Measurements from ENCODE around the gene KSR1. TPM values are rescaled to one million over a fixed set of nuclear protein-coding genes. Genes with fewer than 3 reads are reported as not detected.

Gene KSR1
- polyA plus RNA-seq, 1 of the 3 experiments (the other 2 are of a cell fraction), result 7.5 TPM

GRCh38 chr17:27453471-27453870 lies 2.8 kb upstream of the KSR1 start:
- H3K79me2 ChIP-seq (ENCODE audit: insufficient read depth), result no peaks in the 10 kb centered on the region
- no peak overlapping the region for H3K27ac ChIP-seq (ENCODE audit: low read depth in 2 of 2, low read length in 1 of 2)
- H3K4me2 ChIP-seq, result no peak overlapping the region
- H3F3A ChIP-seq (replicated peaks; ENCODE audit: insufficient read depth), result peaks cover 6% of the 10 kb centered on the region
- H3K4me3 ChIP-seq (ENCODE audit: low read depth in 2 of 2, low read length in 1 of 2), result no peak overlapping the region
- ChIA-PET CTCF (interaction anchor here (1.0 to 10.9 kb wide), 6 partner anchors 11 to 217 kb away, joined by 3 to 222 read pairs (median 4); no protein-coding TSS in a partner anchor), POLR2A (interaction anchor here (0.9 kb wide), 1 partner anchor 48 kb away, joined by 3 read pairs; no protein-coding TSS in a partner anchor)
- no CpG with 5 or more reads among the region's 2 CpGs for WGBS (ENCODE audit: low lambda C conversion rate)
- H3K4me1 ChIP-seq (ENCODE audit: control insufficient read depth in 1 of 2, insufficient read depth in 2 of 2, low read depth in 1 of 2, low read length in 1 of 2), result peaks cover 8 to 20% of the 10 kb centered on the region in 2 experiments
- H3K9ac ChIP-seq, result no peak overlapping the region
- TF ChIP-seq TCF12 (IDR thresholded peaks at IDR 0.05), result no peak
- no peak for TF ChIP-seq FOXJ3 (CRISPR knock-in tag; IDR thresholded peaks at IDR 0.05)
- no peak for TF ChIP-seq TAF1 (IDR thresholded peaks at IDR 0.05; ENCODE audit: borderline replicate concordance, low read depth, low read length)
- no peak for TF ChIP-seq USF1 (IDR thresholded peaks at IDR 0.05; ENCODE audit: borderline replicate concordance, low read depth)
- no peak for TF ChIP-seq REST (IDR thresholded peaks at IDR 0.05; ENCODE audit: low read depth, low read length)
- TF ChIP-seq SMC3 (IDR thresholded peaks at IDR 0.05; ENCODE audit: low read depth, low read length), result no peak
- TF ChIP-seq ZBTB33 (IDR thresholded peaks at IDR 0.05; ENCODE audit: borderline replicate concordance, low read depth), result no peak
- TF ChIP-seq RXRA (IDR thresholded peaks at IDR 0.05; ENCODE audit: borderline replicate concordance, low read depth), result no peak
- no peak for TF ChIP-seq GABPA (IDR thresholded peaks at IDR 0.05; ENCODE audit: low read depth)
- TF ChIP-seq PBX3 (IDR thresholded peaks at IDR 0.05), result no peak
- TF ChIP-seq NRF1 (IDR thresholded peaks at IDR 0.05; ENCODE audit: low read depth, low read length), result no peak
- TF ChIP-seq IRF3 (IDR thresholded peaks at IDR 0.05; ENCODE audit: low read depth, low read length), result no peak
- TF ChIP-seq SIN3A (IDR thresholded peaks at IDR 0.05; ENCODE audit: borderline replicate concordance, low read depth, low read length), result no peak
- no peak for TF ChIP-seq MEF2A (IDR thresholded peaks at IDR 0.05; ENCODE audit: borderline replicate concordance, low read depth)
- TF ChIP-seq RAD21 (IDR thresholded peaks at IDR 0.05; ENCODE audit: low read length), result no peak
- no peak for TF ChIP-seq EP300 (IDR thresholded peaks at IDR 0.05; ENCODE audit: borderline replicate concordance in 1 of 2, low read depth in 1 of 2, low read length in 1 of 2)
- no peak for TF ChIP-seq YY1 (IDR thresholded peaks at IDR 0.05; ENCODE audit: low read depth)
- TF ChIP-seq USF2 (IDR thresholded peaks at IDR 0.05; ENCODE audit: borderline replicate concordance, low read depth, low read length), result no peak
- peaks cover 3% of the 10 kb centered on the region; the same call in 1 of the 2 replicates for H4K20me1 ChIP-seq (ENCODE audit: insufficient read depth)
- H3K27me3 ChIP-seq (ENCODE audit: insufficient read depth), result no peaks in the 10 kb centered on the region
- H3K36me3 ChIP-seq (replicated peaks in 1 of 2; ENCODE audit: control insufficient read depth in 1 of 2, insufficient read depth in 2 of 2, low read length in 1 of 2), result no peaks in the 10 kb centered on the region
- no peak overlapping the region for H2AFZ ChIP-seq (ENCODE audit: low read depth)
- DNase-seq, result no peak
- no peaks in the 10 kb centered on the region for H3K9me2 ChIP-seq
- no peaks in the 10 kb centered on the region for H3K9me3 ChIP-seq
